HepG2 (cell line): ENCODE data around the gene ETV6. TPM values are rescaled to one million over a fixed set of nuclear protein-coding genes. Genes with fewer than 3 reads are reported as not detected.

Experiments used
- ATAC-seq: fragments of 200-7000 bp; cut with Tn5 transposase; 3 replicates; pipeline ENCODE4 v1.9.1; 2020; ENCODE audit warnings: mild to moderate bottlenecking, moderate library complexity
- BruUV-seq: library from RNA; stranded (reverse); fragments of 400-500 nt; replicated peaks from 2 replicates; lab custom pipeline; 2021; lab: Mats Ljungman, UMichigan
- CTCF ChIA-PET: fragments of 300-600 bp; formaldehyde crosslinking; extraction: SDS; loops from one replicate; lab custom pipeline; 2021; ENCODE audit warnings: low total read pairs, inconsistent platforms, low intra/inter-chr PET ratio; lab: Yijun Ruan, JAX
- POLR2A ChIA-PET: fragments of 350-600 bp; sonication (Branson Sonifier 250); formaldehyde crosslinking; loops from one replicate; lab custom pipeline; 2020; ENCODE audit warnings: antibody characterized with exemption, inconsistent platforms; lab: Yijun Ruan, JAX
- DNase-seq: peaks from one replicate; pipeline ENCODE4 v3.0.0-alpha.2; 2015; ENCODE audit warnings: low spot score
- FAIRE-seq: peaks from 3 replicates; lab custom pipeline; 2011; peaks lifted over from hg19 to GRCh38; lab: Jason Lieb, UNC
- H2AFZ ChIP-seq: one replicate; pipeline ENCODE4 v1.6.1; 2011; ENCODE audit warnings: low read length, inconsistent platforms
- H3K27ac ChIP-seq: fragments of 300-600 bp; 3 replicates; pipeline ENCODE4 v1.8.0; 2011; ENCODE audit warnings: mixed run types, mild to moderate bottlenecking, mixed read lengths, low read length, inconsistent platforms; ENCODE audit not compliant: insufficient read depth; ENCODE audit errors: extremely low read length
- H3K27me3 ChIP-seq, 2 experiments: fragments of 200-600 bp in 1 of 2; 2 replicates in 1 of 2; 3 replicates in 1 of 2; pipeline versions ENCODE4 v1.6.0 to v1.8.0; 2011; ENCODE audit warnings: low read length in 2 of 2, mild to moderate bottlenecking in 2 of 2, moderate library complexity in 2 of 2, inconsistent platforms in 1 of 2; ENCODE audit not compliant: insufficient read depth in 2 of 2, control insufficient read depth in 1 of 2
- H3K36me3 ChIP-seq, 2 experiments: fragments of 200-600 bp in 1 of 2; replicated peaks in 1 of 2; 2 replicates in 1 of 2; 3 replicates in 1 of 2; pipeline versions ENCODE4 v1.5.1 to v1.8.0; 2011; ENCODE audit warnings: low read length in 2 of 2, inconsistent platforms in 1 of 2; ENCODE audit not compliant: insufficient read depth in 2 of 2, control insufficient read depth in 1 of 2
- H3K4me1 ChIP-seq: 2 replicates; pipeline ENCODE4 v1.5.1; 2012; ENCODE audit warnings: low read length, inconsistent platforms; ENCODE audit not compliant: insufficient read depth
- H3K4me2 ChIP-seq: 2 replicates; pipeline ENCODE4 v1.6.0; 2011; ENCODE audit warnings: low read depth, low read length, inconsistent platforms
- H3K4me3 ChIP-seq, 3 experiments: fragments of 200-600 bp in 1 of 3; sonication (generic), shearing (Covaris generic) in 1 of 3; replicated peaks in 1 of 3; 2 replicates each; pipeline ENCODE4 v1.5.1; 2011 to 2016; ENCODE audit warnings: low read length in 3 of 3, inconsistent platforms in 2 of 3, low read depth in 2 of 3, mild to moderate bottlenecking in 2 of 3, control low read depth in 1 of 3, mixed read lengths in 1 of 3; ENCODE audit not compliant: insufficient read depth in 1 of 3
- H3K79me2 ChIP-seq: one replicate; pipeline ENCODE4 v1.6.1; 2011; ENCODE audit warnings: low read length, inconsistent platforms; ENCODE audit not compliant: insufficient read depth
- H3K9ac ChIP-seq: 2 replicates; pipeline ENCODE4 v1.6.0; 2011; ENCODE audit warnings: mild to moderate bottlenecking, low read depth, low read length, inconsistent platforms; ENCODE audit not compliant: insufficient read depth
- H3K9me3 ChIP-seq: 2 replicates; pipeline ENCODE4 v1.5.1; 2012; ENCODE audit warnings: mild to moderate bottlenecking, low read length
- H4K20me1 ChIP-seq: 2 replicates; pipeline ENCODE4 v1.6.0; 2011; ENCODE audit warnings: inconsistent platforms, mild to moderate bottlenecking, low read length, moderate library complexity; ENCODE audit not compliant: insufficient read depth
- ARNT ChIP-seq: fragments of 450-650 bp; IDR thresholded peaks from 2 replicates; pipeline ENCODE4 v1.6.1; 2017
- RELA ChIP-seq: sonication (generic); formaldehyde crosslinking; IDR thresholded peaks from 2 replicates; pipeline ENCODE4 v1.4.0; 2020; ENCODE audit warnings: missing genetic modification reagents
- SALL1 ChIP-seq: sonication (generic); formaldehyde crosslinking; IDR thresholded peaks from 2 replicates; pipeline ENCODE4 v1.8.0; 2022; ENCODE audit warnings: mild to moderate bottlenecking, missing genetic modification reagents
- XRCC5 ChIP-seq: fragments of 200-400 bp; formaldehyde crosslinking; optimal IDR thresholded peaks from 2 replicates; pipeline ENCODE3; 2017; ENCODE audit warnings: mild to moderate bottlenecking, low read length
- ZC3H4 ChIP-seq: sonication (generic); formaldehyde crosslinking; IDR thresholded peaks from 2 replicates; pipeline ENCODE4 v1.4.0; 2020; ENCODE audit warnings: missing genetic modification reagents, borderline replicate concordance
- ZKSCAN1 ChIP-seq: fragments of 150-350 bp; IDR thresholded peaks from 2 replicates; pipeline ENCODE4 v1.6.1; 2014; ENCODE audit warnings: low read length
- ZNF335 ChIP-seq: sonication (generic); formaldehyde crosslinking; IDR thresholded peaks from 2 replicates; pipeline ENCODE4 v1.4.0; 2020; ENCODE audit warnings: missing genetic modification reagents
- ZNF75D ChIP-seq: sonication (generic); formaldehyde crosslinking; IDR thresholded peaks from 2 replicates; pipeline ENCODE4 v1.8.1; 2023; ENCODE audit warnings: missing genetic modification reagents, mild to moderate bottlenecking, borderline replicate concordance
- ZNF768 ChIP-seq: sonication (generic); formaldehyde crosslinking; IDR thresholded peaks from 2 replicates; pipeline ENCODE4 v1.4.0; 2020; ENCODE audit warnings: missing genetic modification reagents
- WGBS: methylation state at CpG from one replicate; pipeline ENCODE4 v1.1.6; 2017; ENCODE audit warnings: low lambda C conversion rate; 5-methylcytosine and 5-hydroxymethylcytosine counted together
- in situ Hi-C: cut with HindIII; loops from 2 replicates; pipeline ENCODE4 v1.10.0; 2017; ENCODE audit warnings: low pct_unique_long_range_greater_than_20kb; ENCODE audit not compliant: extremely low pct_ligation_motif_present
- intact Hi-C: fragments of 100-400 bp; cut with micrococcal nuclease; formaldehyde crosslinking; loops from one replicate; pipeline ENCODE4 v1.10.0; 2022; ENCODE audit not compliant: unreplicated experiment
- polyA plus RNA-seq, 8 experiments: library from polyadenylated mRNA; depleted of rRNA in 3 of 8; stranded (reverse) in 7 of 8; unstranded in 1 of 8; fragments of >200 nt; fragmentation: Illumina TruSeq in 4 of 8; extraction: Trizol in 4 of 8; gene quantifications; 2 replicates each; pipeline versions ENCODE4 v1.2.1 to v1.2.3, GENCODE V29; 2011 to 2016; ENCODE audit warnings: low read depth in 4 of 8, missing spikeins in 1 of 8, mixed read lengths in 1 of 8; ENCODE audit not compliant: insufficient read depth in 1 of 8
- total RNA-seq, 5 experiments: library from RNA; depleted of rRNA; stranded (reverse); fragments of >200 nt; fragmentation: Illumina TruSeq; extraction: Trizol; gene quantifications; 2 replicates each; pipeline ENCODE4 v1.2.3, GENCODE V29; 2016; ENCODE audit warnings: low read depth in 1 of 5
- TF ChIP-seq, protein P1 (sequence below): sonication (generic); formaldehyde crosslinking; IDR thresholded peaks from 2 replicates; pipeline ENCODE4 v1.8.0; 2022; ENCODE audit warnings: missing genetic modification reagents, mild to moderate bottlenecking, borderline replicate concordance
- TF ChIP-seq, protein P2 (sequence below), 2 experiments: fragments of 450-650 bp in 1 of 2; sonication (generic) in 1 of 2; formaldehyde crosslinking in 1 of 2; IDR thresholded peaks; 2 replicates each; pipeline versions ENCODE4 v1.6.1 to v1.8.0; 2016 to 2022; ENCODE audit warnings: antibody characterized with exemption in 1 of 2, mild to moderate bottlenecking in 1 of 2, missing genetic modification reagents in 1 of 2
- TF ChIP-seq, protein P3 (sequence below): sonication (generic); formaldehyde crosslinking; IDR thresholded peaks from 2 replicates; pipeline ENCODE4 v1.5.0; 2020; ENCODE audit warnings: mild to moderate bottlenecking, missing genetic modification reagents

The ETV6 gene
- total and polyA plus RNA-seq, 2 of the 13 experiments (the other 11 are each of a cell fraction or from before 2014, with no cell fraction given), result 2.2 to 3.0 TPM

DNA sequence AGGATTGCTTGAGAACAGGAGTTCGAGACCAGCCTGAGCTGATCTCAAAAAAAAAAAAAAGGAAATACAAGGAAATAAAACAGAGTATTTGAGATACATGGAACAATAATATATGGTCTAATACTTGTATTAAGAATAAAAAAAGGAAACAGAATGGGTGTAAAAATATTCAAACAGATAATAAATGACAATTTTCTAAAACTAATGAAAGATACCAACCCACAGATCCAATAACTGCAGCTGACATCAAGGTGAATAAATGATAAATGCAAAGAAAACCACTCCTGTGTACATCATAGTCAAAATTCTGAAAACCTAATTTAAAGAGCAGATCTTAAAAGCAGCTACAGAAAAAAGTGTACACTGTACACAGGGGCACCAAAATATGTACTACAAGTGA, 4.1 kb upstream of the ETV6 start:
- no peaks in the 10 kb centered on the region for H3K4me1 ChIP-seq
- in situ Hi-C loops (no loop called here), intact Hi-C loops (no loop called here)
- no peak overlapping the region for H2AFZ ChIP-seq
- 59% methylated on average over 1 of the region's 1 CpG for WGBS
- H3K4me2 ChIP-seq, result no peak overlapping the region
- FAIRE-seq (no peak), ATAC-seq (no peak), DNase-seq (no peak)
- H3K79me2 ChIP-seq, result no peaks in the 10 kb centered on the region
- no peaks in the 10 kb centered on the region for H3K36me3 ChIP-seq
- no peak overlapping the region for H3K27ac ChIP-seq
- ChIA-PET POLR2A (no interaction called here), CTCF (no interaction called here)
- peaks cover 0 to 3% of the 10 kb centered on the region in 2 experiments; a peak in 1 of 5 replicates for H3K27me3 ChIP-seq
- no peaks in the 10 kb centered on the region for H4K20me1 ChIP-seq
- BruUV-seq, result no TSS peak
- H3K9me3 ChIP-seq, result no peaks in the 10 kb centered on the region
- H3K9ac ChIP-seq, result no peak overlapping the region
- H3K4me3 ChIP-seq, result no peak overlapping the region
- TF ChIP-seq, protein P1, sequence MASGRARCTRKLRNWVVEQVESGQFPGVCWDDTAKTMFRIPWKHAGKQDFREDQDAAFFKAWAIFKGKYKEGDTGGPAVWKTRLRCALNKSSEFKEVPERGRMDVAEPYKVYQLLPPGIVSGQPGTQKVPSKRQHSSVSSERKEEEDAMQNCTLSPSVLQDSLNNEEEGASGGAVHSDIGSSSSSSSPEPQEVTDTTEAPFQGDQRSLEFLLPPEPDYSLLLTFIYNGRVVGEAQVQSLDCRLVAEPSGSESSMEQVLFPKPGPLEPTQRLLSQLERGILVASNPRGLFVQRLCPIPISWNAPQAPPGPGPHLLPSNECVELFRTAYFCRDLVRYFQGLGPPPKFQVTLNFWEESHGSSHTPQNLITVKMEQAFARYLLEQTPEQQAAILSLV (CRISPR knock-in tag), result no peak
- no peak for TF ChIP-seq ZC3H4 (CRISPR knock-in tag)
- TF ChIP-seq ZKSCAN1, result no peak
- TF ChIP-seq ZNF768 (CRISPR knock-in tag), result no peak
- TF ChIP-seq RELA (CRISPR knock-in tag), result no peak
- no peak for TF ChIP-seq ARNT
- TF ChIP-seq, protein P2, sequence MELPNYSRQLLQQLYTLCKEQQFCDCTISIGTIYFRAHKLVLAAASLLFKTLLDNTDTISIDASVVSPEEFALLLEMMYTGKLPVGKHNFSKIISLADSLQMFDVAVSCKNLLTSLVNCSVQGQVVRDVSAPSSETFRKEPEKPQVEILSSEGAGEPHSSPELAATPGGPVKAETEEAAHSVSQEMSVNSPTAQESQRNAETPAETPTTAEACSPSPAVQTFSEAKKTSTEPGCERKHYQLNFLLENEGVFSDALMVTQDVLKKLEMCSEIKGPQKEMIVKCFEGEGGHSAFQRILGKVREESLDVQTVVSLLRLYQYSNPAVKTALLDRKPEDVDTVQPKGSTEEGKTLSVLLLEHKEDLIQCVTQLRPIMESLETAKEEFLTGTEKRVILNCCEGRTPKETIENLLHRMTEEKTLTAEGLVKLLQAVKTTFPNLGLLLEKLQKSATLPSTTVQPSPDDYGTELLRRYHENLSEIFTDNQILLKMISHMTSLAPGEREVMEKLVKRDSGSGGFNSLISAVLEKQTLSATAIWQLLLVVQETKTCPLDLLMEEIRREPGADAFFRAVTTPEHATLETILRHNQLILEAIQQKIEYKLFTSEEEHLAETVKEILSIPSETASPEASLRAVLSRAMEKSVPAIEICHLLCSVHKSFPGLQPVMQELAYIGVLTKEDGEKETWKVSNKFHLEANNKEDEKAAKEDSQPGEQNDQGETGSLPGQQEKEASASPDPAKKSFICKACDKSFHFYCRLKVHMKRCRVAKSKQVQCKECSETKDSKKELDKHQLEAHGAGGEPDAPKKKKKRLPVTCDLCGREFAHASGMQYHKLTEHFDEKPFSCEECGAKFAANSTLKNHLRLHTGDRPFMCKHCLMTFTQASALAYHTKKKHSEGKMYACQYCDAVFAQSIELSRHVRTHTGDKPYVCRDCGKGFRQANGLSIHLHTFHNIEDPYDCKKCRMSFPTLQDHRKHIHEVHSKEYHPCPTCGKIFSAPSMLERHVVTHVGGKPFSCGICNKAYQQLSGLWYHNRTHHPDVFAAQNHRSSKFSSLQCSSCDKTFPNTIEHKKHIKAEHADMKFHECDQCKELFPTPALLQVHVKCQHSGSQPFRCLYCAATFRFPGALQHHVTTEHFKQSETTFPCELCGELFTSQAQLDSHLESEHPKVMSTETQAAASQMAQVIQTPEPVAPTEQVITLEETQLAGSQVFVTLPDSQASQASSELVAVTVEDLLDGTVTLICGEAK (IDR thresholded peaks at IDR 0.05), result no peak
- TF ChIP-seq, protein P2 (CRISPR knock-in tag; IDR thresholded peaks at IDR 0.05), result no peak
- no peak for TF ChIP-seq SALL1 (CRISPR knock-in tag)
- TF ChIP-seq XRCC5, result no peak
- no peak for TF ChIP-seq ZNF335 (CRISPR knock-in tag)
- TF ChIP-seq, protein P3, sequence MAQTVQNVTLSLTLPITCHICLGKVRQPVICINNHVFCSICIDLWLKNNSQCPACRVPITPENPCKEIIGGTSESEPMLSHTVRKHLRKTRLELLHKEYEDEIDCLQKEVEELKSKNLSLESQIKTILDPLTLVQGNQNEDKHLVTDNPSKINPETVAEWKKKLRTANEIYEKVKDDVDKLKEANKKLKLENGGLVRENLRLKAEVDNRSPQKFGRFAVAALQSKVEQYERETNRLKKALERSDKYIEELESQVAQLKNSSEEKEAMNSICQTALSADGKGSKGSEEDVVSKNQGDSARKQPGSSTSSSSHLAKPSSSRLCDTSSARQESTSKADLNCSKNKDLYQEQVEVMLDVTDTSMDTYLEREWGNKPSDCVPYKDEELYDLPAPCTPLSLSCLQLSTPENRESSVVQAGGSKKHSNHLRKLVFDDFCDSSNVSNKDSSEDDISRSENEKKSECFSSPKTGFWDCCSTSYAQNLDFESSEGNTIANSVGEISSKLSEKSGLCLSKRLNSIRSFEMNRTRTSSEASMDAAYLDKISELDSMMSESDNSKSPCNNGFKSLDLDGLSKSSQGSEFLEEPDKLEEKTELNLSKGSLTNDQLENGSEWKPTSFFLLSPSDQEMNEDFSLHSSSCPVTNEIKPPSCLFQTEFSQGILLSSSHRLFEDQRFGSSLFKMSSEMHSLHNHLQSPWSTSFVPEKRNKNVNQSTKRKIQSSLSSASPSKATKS (CRISPR knock-in tag), result no peak
- TF ChIP-seq ZNF75D (CRISPR knock-in tag), result no peak
